ENCODE data around the gene MPPE1. TPM values are rescaled to one million over a fixed set of nuclear protein-coding genes. Genes with fewer than 3 reads are reported as not detected.
"Not testable (repeated sequence)": the region's sequence is repeated elsewhere in the genome, so short reads cannot be mapped to it uniquely, and the experiment has no call there.

MPPE1 gene
- total and polyA plus RNA-seq, 2 donors, result 30.8 to 66.4 TPM

DNA sequence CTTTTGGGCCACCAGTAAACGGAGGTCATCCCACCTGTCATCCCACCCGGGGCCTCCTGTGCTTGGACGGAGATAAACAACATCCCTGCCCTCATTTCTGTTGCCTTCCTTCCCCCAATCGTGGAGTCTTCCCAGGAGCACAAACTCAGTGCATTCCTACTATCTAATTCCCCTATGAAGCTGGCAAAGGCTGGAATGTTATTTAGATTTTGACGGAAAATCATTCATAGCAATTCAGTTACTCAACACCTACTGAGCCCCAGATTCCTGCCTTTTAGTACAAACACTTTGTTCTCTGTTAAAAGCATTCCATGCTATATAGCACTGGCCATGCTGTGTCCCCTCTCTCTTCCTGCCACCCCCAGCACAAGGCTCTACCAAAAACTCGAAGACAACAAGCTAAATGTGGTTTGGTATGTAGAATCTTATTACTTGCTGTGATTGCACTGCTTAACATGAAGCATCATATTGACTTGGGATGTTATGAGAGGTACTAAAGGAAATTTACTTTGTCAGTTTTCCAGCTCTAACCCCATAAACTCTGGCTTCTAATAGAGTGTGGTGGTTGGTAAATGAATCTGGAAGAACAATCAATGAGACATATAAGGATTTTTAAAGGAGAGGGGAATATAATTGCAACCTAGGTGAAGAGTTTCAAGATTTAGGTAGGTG is 40.9 kb upstream of the MPPE1 start:
- Histone ChIP-seq H3K27ac (ENCODE audit: low read depth in 1 of 2, low read length in 1 of 2) (no peak overlapping the region), H3K4me1 (ENCODE audit: control insufficient read depth in 2 of 2, insufficient read depth in 2 of 2, low read length in 2 of 2) (peaks cover 0 to 3% of the 10 kb centered on the region in 2 donors), H3K36me3 (ENCODE audit: control insufficient read depth in 2 of 2, insufficient read depth in 2 of 2, low read length in 1 of 2) (no peaks in the 10 kb centered on the region), H3K27me3 (ENCODE audit: control insufficient read depth in 2 of 2, insufficient read depth in 1 of 2, low read length in 1 of 2) (peaks cover 0 to 2% of the 10 kb centered on the region in 2 donors), H3K4me3 (ENCODE audit: low read length in 2 of 2) (no peak overlapping the region), H3K9me3 (ENCODE audit: control insufficient read depth in 2 of 2, insufficient read depth in 1 of 2, low read length in 1 of 2) (no peaks in the 10 kb centered on the region)
- no peak for DNase-seq (ENCODE audit: low read depth in 6 of 9, low spot score in 9 of 9)
- WGBS, result 93% methylated on average over 6 of the region's 6 CpGs

DNA sequence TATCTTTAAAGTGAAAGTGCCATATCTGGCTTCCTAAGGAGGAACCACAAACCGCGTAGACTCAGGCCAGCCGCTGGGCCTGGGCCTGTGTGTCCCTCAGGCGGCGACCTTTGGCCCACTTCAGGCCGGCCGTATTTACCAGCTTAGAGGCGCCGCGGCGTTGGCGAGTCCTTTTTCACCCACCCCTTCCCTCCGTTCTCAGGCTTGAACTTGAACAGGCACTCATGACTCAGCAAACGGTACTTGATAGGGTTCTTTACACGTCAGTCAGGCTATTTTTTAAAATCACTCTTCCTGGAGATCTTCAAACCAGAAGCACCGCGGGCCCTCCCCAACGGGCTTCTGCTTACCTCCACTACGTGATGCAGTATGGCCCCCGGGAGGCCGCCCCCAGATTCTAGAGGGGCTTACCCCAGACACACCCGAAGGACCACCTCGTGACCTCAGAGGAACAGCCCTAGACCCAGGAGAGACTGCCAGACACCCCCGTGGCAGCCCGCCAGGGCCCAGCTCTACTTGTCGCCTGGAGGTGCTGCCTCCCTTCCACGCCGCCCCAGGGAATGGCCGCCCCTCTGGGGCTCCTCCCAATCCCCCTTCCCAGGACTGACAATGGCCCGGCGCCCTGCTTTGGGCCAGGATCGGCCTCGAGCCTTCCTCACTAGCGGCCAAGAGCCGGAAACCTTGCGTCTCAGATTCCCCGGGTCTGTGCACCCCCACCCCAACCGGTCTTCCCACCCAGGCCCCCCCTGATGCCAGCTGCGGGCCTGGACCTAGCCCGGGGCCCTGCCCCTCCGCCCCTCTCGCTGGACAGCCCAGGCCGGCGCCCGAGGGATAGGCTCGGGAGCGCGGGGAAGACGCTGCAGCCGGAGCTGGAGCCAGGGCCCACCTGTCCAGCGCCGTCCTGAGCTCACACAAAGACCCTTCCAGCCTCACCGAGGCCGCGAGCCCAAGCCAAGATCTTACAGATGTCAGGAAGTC is 39.4 kb upstream of the MPPE1 start:
- H3K9me3 ChIP-seq (ENCODE audit: control insufficient read depth in 2 of 2, insufficient read depth in 1 of 2, low read length in 1 of 2), result no peaks in the 10 kb centered on the region
- peaks cover 0 to 3% of the 10 kb centered on the region in 2 donors for H3K4me1 ChIP-seq (ENCODE audit: control insufficient read depth in 2 of 2, insufficient read depth in 2 of 2, low read length in 2 of 2)

DNA sequence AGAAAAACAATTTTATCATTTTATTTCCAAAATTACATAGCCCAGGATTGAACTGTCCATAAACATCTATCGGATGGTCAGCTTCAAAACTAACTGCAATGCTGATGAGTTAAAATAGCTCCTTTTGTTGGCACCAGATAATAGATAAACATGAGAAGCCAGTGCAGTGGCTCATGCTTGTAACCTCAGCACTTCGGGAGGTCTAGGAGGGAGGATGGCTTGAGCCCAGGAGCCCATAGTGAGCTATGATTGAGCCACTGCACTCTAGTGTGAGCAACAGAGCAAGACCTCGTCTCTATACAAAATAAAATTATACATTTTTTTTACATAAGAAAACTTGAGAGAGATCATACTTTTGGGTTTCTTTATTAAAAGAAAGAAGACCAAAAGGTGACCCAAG is 38.6 kb upstream of the MPPE1 start:
- 50% methylated on average over 3 of the region's 3 CpGs for WGBS
- H3K36me3 ChIP-seq (ENCODE audit: control insufficient read depth in 2 of 2, insufficient read depth in 2 of 2, low read length in 1 of 2), result no peaks in the 10 kb centered on the region
- peak overlapping the region in 1 of 2 donors; percentile 61 for H3K27ac ChIP-seq (ENCODE audit: low read depth in 1 of 2, low read length in 1 of 2)
- H3K27me3 ChIP-seq (ENCODE audit: control insufficient read depth in 2 of 2, insufficient read depth in 1 of 2, low read length in 1 of 2), result peaks cover 0 to 2% of the 10 kb centered on the region in 2 donors
- H3K4me3 ChIP-seq (ENCODE audit: low read length in 2 of 2), result peak overlapping the region; percentile 46 to 52
- no peaks in the 10 kb centered on the region for H3K9me3 ChIP-seq (ENCODE audit: control insufficient read depth in 2 of 2, insufficient read depth in 1 of 2, low read length in 1 of 2)
- H3K4me1 ChIP-seq (ENCODE audit: control insufficient read depth in 2 of 2, insufficient read depth in 2 of 2, low read length in 2 of 2), result peaks cover 0 to 3% of the 10 kb centered on the region in 2 donors
- peak in 2 of 9 donors; percentile 5 to 11 for DNase-seq (ENCODE audit: low read depth in 6 of 9, low spot score in 9 of 9)

More for the DNA sequence above, 39.4 kb upstream of the MPPE1 start:
- WGBS, result 10% methylated on average over 55 of the region's 55 CpGs
- peak; percentile 52 to 87 (median 65) for DNase-seq (ENCODE audit: low read depth in 6 of 9, low spot score in 9 of 9)
- Histone ChIP-seq H3K4me3 (ENCODE audit: low read length in 2 of 2) (peak overlapping the region; percentile 46 to 52), H3K27me3 (ENCODE audit: control insufficient read depth in 2 of 2, insufficient read depth in 1 of 2, low read length in 1 of 2) (peaks cover 0 to 2% of the 10 kb centered on the region in 2 donors), H3K27ac (ENCODE audit: low read depth in 1 of 2, low read length in 1 of 2) (peak overlapping the region; percentile 61 to 82), H3K36me3 (ENCODE audit: control insufficient read depth in 2 of 2, insufficient read depth in 2 of 2, low read length in 1 of 2) (no peaks in the 10 kb centered on the region)

DNA sequence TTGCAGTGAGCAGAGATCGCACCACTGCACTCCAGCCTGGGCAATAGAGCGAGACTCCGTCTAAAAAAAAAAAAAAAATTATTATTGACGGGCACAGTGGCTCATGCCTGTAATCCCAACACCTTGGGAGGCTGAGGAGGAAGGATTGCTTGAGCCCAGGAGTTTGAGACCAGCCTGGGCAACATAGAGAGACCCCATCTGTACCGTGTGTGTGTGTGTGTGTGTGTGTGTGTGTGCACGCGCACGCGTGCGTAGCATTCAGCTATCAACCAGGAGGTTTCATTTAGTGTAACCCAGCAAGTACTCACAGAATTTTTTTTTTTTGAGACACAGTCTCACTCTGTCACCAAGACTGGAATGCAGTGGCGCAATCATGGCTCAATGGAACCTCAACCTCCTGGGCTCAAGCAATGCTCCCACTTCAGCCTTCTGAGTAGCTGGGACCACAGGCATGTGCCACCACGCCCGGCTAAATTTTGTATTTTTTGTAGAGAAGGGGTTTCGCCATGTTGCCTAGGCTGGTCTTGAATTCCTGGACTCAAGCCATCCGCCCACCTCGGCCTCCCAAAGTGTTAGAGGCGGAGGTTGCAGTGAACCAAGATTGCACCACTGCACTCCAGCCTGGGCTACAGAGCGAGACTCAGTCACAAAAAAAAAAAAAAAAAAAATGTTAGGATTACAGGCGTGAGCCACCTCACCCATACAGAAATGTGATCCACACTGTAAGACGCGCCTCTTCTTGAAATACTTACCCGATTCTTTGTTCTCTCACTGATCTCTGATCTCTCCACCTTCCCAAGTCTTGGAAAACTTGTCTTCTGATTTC is 37.9 kb upstream of the MPPE1 start:
- DNase-seq (ENCODE audit: low read depth in 6 of 9, low spot score in 9 of 9); H3K4me3 ChIP-seq (ENCODE audit: low read length in 2 of 2); H3K27ac ChIP-seq (ENCODE audit: low read depth in 1 of 2, low read length in 1 of 2); H3K4me1 ChIP-seq (ENCODE audit: control insufficient read depth in 2 of 2, insufficient read depth in 2 of 2, low read length in 2 of 2); H3K36me3 ChIP-seq (ENCODE audit: control insufficient read depth in 2 of 2, insufficient read depth in 2 of 2, low read length in 1 of 2); H3K27me3 ChIP-seq (ENCODE audit: control insufficient read depth in 2 of 2, insufficient read depth in 1 of 2, low read length in 1 of 2); H3K9me3 ChIP-seq (ENCODE audit: control insufficient read depth in 2 of 2, insufficient read depth in 1 of 2, low read length in 1 of 2): not testable (repeated sequence)
- WGBS, result 97% methylated on average over 22 of the region's 22 CpGs

DNA sequence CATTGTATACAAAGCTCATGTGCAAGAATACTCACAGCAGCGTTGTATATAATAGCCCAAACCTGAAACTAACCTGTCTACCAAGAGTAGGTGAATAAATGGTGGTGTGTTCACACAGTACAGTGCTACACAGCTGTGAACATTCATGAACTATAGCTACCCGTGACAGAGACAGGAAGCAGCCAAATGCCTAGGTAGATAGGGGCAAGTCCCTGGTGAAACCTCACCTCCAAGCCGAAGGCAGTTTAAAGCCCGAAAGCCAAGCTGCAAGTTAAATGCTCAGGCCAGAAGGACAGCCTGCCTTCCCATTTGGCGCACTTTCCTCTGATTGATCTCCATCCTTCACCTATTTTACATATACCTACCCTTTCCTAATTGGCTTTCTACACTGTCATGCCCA is 36.7 kb upstream of the MPPE1 start:
- WGBS, result 86% methylated on average over 5 of the region's 5 CpGs
- Histone ChIP-seq H3K27me3 (ENCODE audit: control insufficient read depth in 2 of 2, insufficient read depth in 1 of 2, low read length in 1 of 2) (peaks cover 0 to 2% of the 10 kb centered on the region in 2 donors), H3K36me3 (ENCODE audit: control insufficient read depth in 2 of 2, insufficient read depth in 2 of 2, low read length in 1 of 2) (no peaks in the 10 kb centered on the region), H3K9me3 (ENCODE audit: control insufficient read depth in 2 of 2, insufficient read depth in 1 of 2, low read length in 1 of 2) (no peaks in the 10 kb centered on the region), H3K4me1 (ENCODE audit: control insufficient read depth in 2 of 2, insufficient read depth in 2 of 2, low read length in 2 of 2) (peaks cover 0 to 3% of the 10 kb centered on the region in 2 donors), H3K27ac (ENCODE audit: low read depth in 1 of 2, low read length in 1 of 2) (no peak overlapping the region), H3K4me3 (ENCODE audit: low read length in 2 of 2) (no peak overlapping the region)
- no peak for DNase-seq (ENCODE audit: low read depth in 6 of 9, low spot score in 9 of 9)

DNA sequence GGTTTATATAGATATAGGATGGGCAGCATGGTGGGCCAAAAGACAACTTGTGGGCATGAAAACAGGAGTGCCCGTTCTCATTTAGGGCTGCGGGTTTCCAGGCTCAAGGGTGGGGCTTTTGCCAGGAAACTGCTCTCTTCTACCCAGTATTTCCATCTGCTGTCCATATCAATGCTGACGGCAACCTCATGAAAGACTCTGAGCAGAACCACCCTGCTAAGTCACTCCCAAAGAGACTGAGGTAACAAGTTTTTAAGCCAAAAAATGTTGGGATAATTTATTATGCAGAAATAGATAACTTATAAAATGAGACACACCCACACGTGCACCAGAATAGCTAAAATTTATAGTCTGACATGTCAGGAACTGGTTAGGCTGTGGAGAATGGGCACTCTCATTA is 36.1 kb upstream of the MPPE1 start:
- 96% methylated on average over 4 of the region's 4 CpGs for WGBS

DNA sequence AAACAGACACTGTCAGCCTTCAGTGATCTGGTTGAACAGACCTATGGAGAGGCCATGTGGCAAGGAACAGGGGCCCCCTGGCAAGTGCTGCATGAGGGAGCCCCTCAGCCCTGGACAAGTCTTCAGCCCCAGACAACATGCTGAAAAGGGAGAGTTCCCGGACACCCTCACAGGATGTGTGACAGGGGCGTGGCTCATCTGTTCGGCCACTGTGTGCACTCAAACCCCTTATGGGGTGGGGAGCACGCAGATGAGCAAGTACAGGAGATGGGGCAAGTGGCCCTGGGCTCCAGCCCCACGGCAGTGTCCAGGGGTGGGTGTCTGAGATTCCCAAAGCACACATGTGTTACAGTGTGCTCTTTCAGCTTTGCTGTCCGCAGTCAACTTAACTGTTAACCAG is 35.4 kb upstream of the MPPE1 start:
- H3K27ac ChIP-seq (ENCODE audit: low read depth in 1 of 2, low read length in 1 of 2), result no peak overlapping the region
- no peak overlapping the region for H3K4me3 ChIP-seq (ENCODE audit: low read length in 2 of 2)
- no peaks in the 10 kb centered on the region for H3K9me3 ChIP-seq (ENCODE audit: control insufficient read depth in 2 of 2, insufficient read depth in 1 of 2, low read length in 1 of 2)
- no peak for DNase-seq (ENCODE audit: low read depth in 6 of 9, low spot score in 9 of 9)
- no peaks in the 10 kb centered on the region for H3K36me3 ChIP-seq (ENCODE audit: control insufficient read depth in 2 of 2, insufficient read depth in 2 of 2, low read length in 1 of 2)
- peaks cover 0 to 3% of the 10 kb centered on the region in 2 donors for H3K4me1 ChIP-seq (ENCODE audit: control insufficient read depth in 2 of 2, insufficient read depth in 2 of 2, low read length in 2 of 2)
- peaks cover 0 to 2% of the 10 kb centered on the region in 2 donors for H3K27me3 ChIP-seq (ENCODE audit: control insufficient read depth in 2 of 2, insufficient read depth in 1 of 2, low read length in 1 of 2)
- WGBS, result 84% methylated on average over 6 of the region's 6 CpGs

More for the DNA sequence above, 36.1 kb upstream of the MPPE1 start:
- H3K4me3 ChIP-seq (ENCODE audit: low read length in 2 of 2), result no peak overlapping the region
- H3K4me1 ChIP-seq (ENCODE audit: control insufficient read depth in 2 of 2, insufficient read depth in 2 of 2, low read length in 2 of 2), result peaks cover 0 to 3% of the 10 kb centered on the region in 2 donors
- H3K27ac ChIP-seq (ENCODE audit: low read depth in 1 of 2, low read length in 1 of 2), result no peak overlapping the region
- H3K36me3 ChIP-seq (ENCODE audit: control insufficient read depth in 2 of 2, insufficient read depth in 2 of 2, low read length in 1 of 2), result no peaks in the 10 kb centered on the region
- H3K9me3 ChIP-seq (ENCODE audit: control insufficient read depth in 2 of 2, insufficient read depth in 1 of 2, low read length in 1 of 2), result no peaks in the 10 kb centered on the region
- peaks cover 0 to 2% of the 10 kb centered on the region in 2 donors for H3K27me3 ChIP-seq (ENCODE audit: control insufficient read depth in 2 of 2, insufficient read depth in 1 of 2, low read length in 1 of 2)
- DNase-seq (ENCODE audit: low read depth in 6 of 9, low spot score in 9 of 9), result no peak

DNA sequence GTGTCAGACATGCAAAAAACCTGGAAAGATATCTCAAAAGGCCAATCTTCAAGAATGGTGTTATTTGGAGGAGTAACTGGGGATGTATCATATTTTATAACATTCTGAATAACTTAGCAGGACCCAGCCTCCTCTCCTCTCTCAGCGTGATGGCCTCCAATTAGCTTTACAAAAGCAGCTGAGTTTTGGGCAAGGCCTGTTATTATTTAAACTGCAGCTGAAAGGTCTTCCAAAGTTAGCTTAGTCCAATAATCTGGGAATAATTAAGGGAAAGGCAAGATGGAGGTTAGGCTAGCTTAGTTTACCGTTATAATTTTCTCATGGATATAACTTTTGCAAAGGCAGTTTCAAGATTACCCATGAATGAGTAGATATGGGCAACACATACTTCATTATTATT is 32.8 kb upstream of the MPPE1 start:
- no peak overlapping the region for H3K4me3 ChIP-seq (ENCODE audit: low read length in 2 of 2)
- WGBS, result 98% methylated on average over 2 of the region's 2 CpGs

More for the DNA sequence above, 32.8 kb upstream of the MPPE1 start:
- DNase-seq (ENCODE audit: low read depth in 6 of 9, low spot score in 9 of 9), result no peak
- no peaks in the 10 kb centered on the region for H3K4me1 ChIP-seq (ENCODE audit: control insufficient read depth in 2 of 2, insufficient read depth in 2 of 2, low read length in 2 of 2)
- H3K27me3 ChIP-seq (ENCODE audit: control insufficient read depth in 2 of 2, insufficient read depth in 1 of 2, low read length in 1 of 2), result no peaks in the 10 kb centered on the region
- no peaks in the 10 kb centered on the region for H3K36me3 ChIP-seq (ENCODE audit: control insufficient read depth in 2 of 2, insufficient read depth in 2 of 2, low read length in 1 of 2)
- H3K27ac ChIP-seq (ENCODE audit: low read depth in 1 of 2, low read length in 1 of 2), result no peak overlapping the region
- H3K9me3 ChIP-seq (ENCODE audit: control insufficient read depth in 2 of 2, insufficient read depth in 1 of 2, low read length in 1 of 2), result no peaks in the 10 kb centered on the region
